WTC11 (cell line): ENCODE measurements around the gene CRACR2B. TPM values are rescaled to one million over a fixed set of nuclear protein-coding genes. Genes with fewer than 3 reads are reported as not detected.

Experiments used
- ATAC-seq: fragments of 200-7000 bp; cut with Tn5 transposase; 2 replicates; pipeline ENCODE4 v1.10.0; 2021; ENCODE audit warnings: mild to moderate bottlenecking, moderate library complexity
- CTCF ChIA-PET: fragments of 300-600 bp; sonication (Branson Sonifier 250); formaldehyde crosslinking; loops from one replicate; lab custom pipeline; 2021; ENCODE audit warnings: antibody characterized with exemption; lab: Charles Lee
- POLR2A ChIA-PET: fragments of 350-600 bp; sonication (Branson Sonifier 250); formaldehyde crosslinking; loops from one replicate; lab custom pipeline; 2021; ENCODE audit warnings: antibody characterized with exemption; lab: Charles Lee
- DNase-seq: peaks from one replicate; pipeline ENCODE4 v3.0.0; 2021; ENCODE audit warnings: low spot score
- H3K27ac Mint-ChIP-seq: 2 replicates; pipeline ENCODE4 v1.8.0; 2021; ENCODE audit warnings: mixed read lengths
- H3K27me3 Mint-ChIP-seq: 2 replicates; pipeline ENCODE4 v1.8.0; 2021; ENCODE audit warnings: low read depth, mild to moderate bottlenecking, moderate library complexity, mixed read lengths
- H3K36me3 Mint-ChIP-seq: 2 replicates; pipeline ENCODE4 v1.8.0; 2021; ENCODE audit warnings: mixed read lengths
- H3K4me1 Mint-ChIP-seq: 2 replicates; pipeline ENCODE4 v1.8.0; 2022; ENCODE audit warnings: mixed read lengths
- H3K4me3 Mint-ChIP-seq: 2 replicates; pipeline ENCODE4 v1.8.0; 2021; ENCODE audit warnings: mild to moderate bottlenecking, moderate library complexity, mixed read lengths
- H3K9me3 Mint-ChIP-seq: 2 replicates; pipeline ENCODE4 v1.8.0; 2021; ENCODE audit warnings: mixed read lengths
- CDX4 ChIP-seq: fragments of 250-450 bp; sonication (Bioruptor Pico); IDR thresholded peaks from 2 replicates; pipeline ENCODE4 v1.9.0; 2021; ENCODE audit warnings: moderate library complexity, mild to moderate bottlenecking, inconsistent platforms, borderline replicate concordance
- CREM ChIP-seq: sonication (generic); formaldehyde crosslinking; IDR thresholded peaks from 2 replicates; pipeline ENCODE4 v1.8.1; 2022; ENCODE audit warnings: mild to moderate bottlenecking, missing genetic modification reagents, moderate library complexity
- CTCF ChIP-seq: fragments of 200-600 bp; IDR thresholded peaks from 2 replicates; pipeline ENCODE4 v1.8.0; 2022; ENCODE audit warnings: antibody characterized with exemption
- E2F1 ChIP-seq: sonication (generic); formaldehyde crosslinking; IDR thresholded peaks from 2 replicates; pipeline ENCODE4 v1.8.0; 2022; ENCODE audit warnings: mild to moderate bottlenecking, missing genetic modification reagents
- RORB ChIP-seq: fragments of 250-450 bp; sonication (Bioruptor Pico); IDR thresholded peaks from 2 replicates; pipeline ENCODE4 v1.9.0; 2021; ENCODE audit warnings: mild to moderate bottlenecking
- SP1 ChIP-seq: sonication (generic); formaldehyde crosslinking; conservative IDR thresholded peaks from 2 replicates; pipeline ENCODE4 v1.8.1; 2022; ENCODE audit warnings: missing genetic modification reagents
- ZBTB21 ChIP-seq: sonication (generic); formaldehyde crosslinking; IDR thresholded peaks from 2 replicates; pipeline ENCODE4 v1.8.1; 2023; ENCODE audit warnings: mild to moderate bottlenecking, missing genetic modification reagents, borderline replicate concordance
- ZNF416 ChIP-seq: fragments of 250-450 bp; sonication (Bioruptor Pico); IDR thresholded peaks from 2 replicates; pipeline ENCODE4 v1.9.0; 2021; ENCODE audit warnings: mild to moderate bottlenecking, inconsistent platforms
- ZNF425 ChIP-seq: fragments of 250-450 bp; sonication (Bioruptor Pico); conservative IDR thresholded peaks from 2 replicates; pipeline ENCODE4 v1.9.0; 2021; ENCODE audit warnings: mild to moderate bottlenecking
- total RNA-seq: library from RNA; stranded (reverse); gene quantifications from 3 replicates; pipeline ENCODE4 v1.2.3, GENCODE V29; 2021
- TF ChIP-seq, protein P1 (sequence below): sonication (generic); formaldehyde crosslinking; IDR thresholded peaks from 2 replicates; pipeline ENCODE4 v1.8.1; 2023; ENCODE audit warnings: mild to moderate bottlenecking, missing genetic modification reagents, borderline replicate concordance
- TF ChIP-seq, protein P2 (sequence below): sonication (generic); formaldehyde crosslinking; IDR thresholded peaks from 2 replicates; pipeline ENCODE4 v1.8.0; 2022; ENCODE audit warnings: missing genetic modification reagents

The CRACR2B gene
- total RNA-seq, 1 experiment from 2014 or later: 46.5 TPM

GRCh38 chr11:860234-861104 lies 32.8 kb downstream of the CRACR2B start:
- POLR2A ChIA-PET: interaction anchor here (0.6 to 1.0 kb wide), 2 partner anchors 16 to 72 kb away, joined by 3 to 5 read pairs; no protein-coding TSS in a partner anchor
- Mint-ChIP-seq H3K27ac (no peak overlapping the region), H3K9me3 (no peaks in the 10 kb centered on the region), H3K36me3 (no peaks in the 10 kb centered on the region)
- TF ChIP-seq ZNF416: no peak
- TF ChIP-seq CTCF: no peak
- TF ChIP-seq, protein P1, sequence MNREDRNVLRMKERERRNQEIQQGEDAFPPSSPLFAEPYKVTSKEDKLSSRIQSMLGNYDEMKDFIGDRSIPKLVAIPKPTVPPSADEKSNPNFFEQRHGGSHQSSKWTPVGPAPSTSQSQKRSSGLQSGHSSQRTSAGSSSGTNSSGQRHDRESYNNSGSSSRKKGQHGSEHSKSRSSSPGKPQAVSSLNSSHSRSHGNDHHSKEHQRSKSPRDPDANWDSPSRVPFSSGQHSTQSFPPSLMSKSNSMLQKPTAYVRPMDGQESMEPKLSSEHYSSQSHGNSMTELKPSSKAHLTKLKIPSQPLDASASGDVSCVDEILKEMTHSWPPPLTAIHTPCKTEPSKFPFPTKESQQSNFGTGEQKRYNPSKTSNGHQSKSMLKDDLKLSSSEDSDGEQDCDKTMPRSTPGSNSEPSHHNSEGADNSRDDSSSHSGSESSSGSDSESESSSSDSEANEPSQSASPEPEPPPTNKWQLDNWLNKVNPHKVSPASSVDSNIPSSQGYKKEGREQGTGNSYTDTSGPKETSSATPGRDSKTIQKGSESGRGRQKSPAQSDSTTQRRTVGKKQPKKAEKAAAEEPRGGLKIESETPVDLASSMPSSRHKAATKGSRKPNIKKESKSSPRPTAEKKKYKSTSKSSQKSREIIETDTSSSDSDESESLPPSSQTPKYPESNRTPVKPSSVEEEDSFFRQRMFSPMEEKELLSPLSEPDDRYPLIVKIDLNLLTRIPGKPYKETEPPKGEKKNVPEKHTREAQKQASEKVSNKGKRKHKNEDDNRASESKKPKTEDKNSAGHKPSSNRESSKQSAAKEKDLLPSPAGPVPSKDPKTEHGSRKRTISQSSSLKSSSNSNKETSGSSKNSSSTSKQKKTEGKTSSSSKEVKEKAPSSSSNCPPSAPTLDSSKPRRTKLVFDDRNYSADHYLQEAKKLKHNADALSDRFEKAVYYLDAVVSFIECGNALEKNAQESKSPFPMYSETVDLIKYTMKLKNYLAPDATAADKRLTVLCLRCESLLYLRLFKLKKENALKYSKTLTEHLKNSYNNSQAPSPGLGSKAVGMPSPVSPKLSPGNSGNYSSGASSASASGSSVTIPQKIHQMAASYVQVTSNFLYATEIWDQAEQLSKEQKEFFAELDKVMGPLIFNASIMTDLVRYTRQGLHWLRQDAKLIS (CRISPR knock-in tag): no peak
- no peak for TF ChIP-seq CDX4 (CRISPR knock-in tag)
- TF ChIP-seq, protein P2, sequence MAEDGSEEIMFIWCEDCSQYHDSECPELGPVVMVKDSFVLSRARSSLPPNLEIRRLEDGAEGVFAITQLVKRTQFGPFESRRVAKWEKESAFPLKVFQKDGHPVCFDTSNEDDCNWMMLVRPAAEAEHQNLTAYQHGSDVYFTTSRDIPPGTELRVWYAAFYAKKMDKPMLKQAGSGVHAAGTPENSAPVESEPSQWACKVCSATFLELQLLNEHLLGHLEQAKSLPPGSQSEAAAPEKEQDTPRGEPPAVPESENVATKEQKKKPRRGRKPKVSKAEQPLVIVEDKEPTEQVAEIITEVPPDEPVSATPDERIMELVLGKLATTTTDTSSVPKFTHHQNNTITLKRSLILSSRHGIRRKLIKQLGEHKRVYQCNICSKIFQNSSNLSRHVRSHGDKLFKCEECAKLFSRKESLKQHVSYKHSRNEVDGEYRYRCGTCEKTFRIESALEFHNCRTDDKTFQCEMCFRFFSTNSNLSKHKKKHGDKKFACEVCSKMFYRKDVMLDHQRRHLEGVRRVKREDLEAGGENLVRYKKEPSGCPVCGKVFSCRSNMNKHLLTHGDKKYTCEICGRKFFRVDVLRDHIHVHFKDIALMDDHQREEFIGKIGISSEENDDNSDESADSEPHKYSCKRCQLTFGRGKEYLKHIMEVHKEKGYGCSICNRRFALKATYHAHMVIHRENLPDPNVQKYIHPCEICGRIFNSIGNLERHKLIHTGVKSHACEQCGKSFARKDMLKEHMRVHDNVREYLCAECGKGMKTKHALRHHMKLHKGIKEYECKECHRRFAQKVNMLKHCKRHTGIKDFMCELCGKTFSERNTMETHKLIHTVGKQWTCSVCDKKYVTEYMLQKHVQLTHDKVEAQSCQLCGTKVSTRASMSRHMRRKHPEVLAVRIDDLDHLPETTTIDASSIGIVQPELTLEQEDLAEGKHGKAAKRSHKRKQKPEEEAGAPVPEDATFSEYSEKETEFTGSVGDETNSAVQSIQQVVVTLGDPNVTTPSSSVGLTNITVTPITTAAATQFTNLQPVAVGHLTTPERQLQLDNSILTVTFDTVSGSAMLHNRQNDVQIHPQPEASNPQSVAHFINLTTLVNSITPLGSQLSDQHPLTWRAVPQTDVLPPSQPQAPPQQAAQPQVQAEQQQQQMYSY: no peak
- no peak for TF ChIP-seq ZNF425 (CRISPR knock-in tag)
- TF ChIP-seq RORB (CRISPR knock-in tag): no peak
- TF ChIP-seq ZBTB21 (CRISPR knock-in tag): no peak
- no peak for TF ChIP-seq E2F1 (CRISPR knock-in tag)
- TF ChIP-seq SP1 (CRISPR knock-in tag): no peak
- TF ChIP-seq CREM (CRISPR knock-in tag): no peak
- TF ChIP-seq, all 79 proteins: peak for 0
- CTCF ChIA-PET: interaction anchor here (0.6 to 3.8 kb wide), 6 partner anchors 9 to 43 kb away, joined by 3 to 24 read pairs (median 3); no protein-coding TSS in a partner anchor
- Mint-ChIP-seq H3K4me1 (peaks cover 40% of the 10 kb centered on the region), H3K4me3 (no peak overlapping the region), H3K27me3 (peaks cover 3% of the 10 kb centered on the region; the same call in 1 of the 2 replicates)
- ATAC-seq (no peak), DNase-seq (no peak)
